ENCODE data around the gene GNGT1. TPM values are rescaled to one million over a fixed set of nuclear protein-coding genes. Genes with fewer than 3 reads are reported as not detected.

Gene GNGT1
- not detected for total RNA-seq

DNA sequence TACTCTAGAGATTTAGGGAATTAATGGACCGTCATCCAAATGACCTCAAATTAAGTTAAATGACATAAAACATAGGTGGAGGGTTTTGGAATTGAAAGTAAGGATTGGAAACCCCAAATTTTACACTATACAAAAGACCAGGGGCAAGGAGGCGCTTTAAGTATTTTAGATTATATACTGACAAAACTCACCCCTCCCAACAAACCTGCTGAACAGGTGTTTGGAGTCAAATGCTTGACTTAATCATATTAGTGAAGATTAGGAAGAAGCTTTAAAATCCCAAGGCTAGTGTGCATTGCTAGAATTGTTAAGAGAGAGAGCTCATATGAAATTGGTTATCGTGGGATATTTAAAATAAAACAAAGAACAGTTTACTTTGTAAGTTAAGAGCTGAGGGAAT lies at the start of gene GNGT1:
Gene GNGT1, plus strand, starts transcription at position 301 of the 400 bp plus-strand sequence. CDS start 180 bp downstream, outside the sequence.
- Mint-ChIP-seq H3K9me3 (no peaks in the 10 kb centered on the region), H3K27ac (no peak within 1 kb of the TSS), H3K27me3 (ENCODE audit: low read depth) (peaks cover 13% of the 10 kb centered on the region), H3K4me3 (no peak within 1 kb of the TSS), H3K4me1 (ENCODE audit: low read depth) (no peaks in the 10 kb centered on the region), H3K36me3 (ENCODE audit: low read depth) (no peaks in the 10 kb centered on the region)
- no peak for DNase-seq
- CTCF ChIA-PET: no interaction called here
- intact Hi-C loops (cut with micrococcal nuclease): loop anchor here (10.0 kb wide), 1 partner anchor 369 kb away; no protein-coding TSS in a partner anchor

DNA sequence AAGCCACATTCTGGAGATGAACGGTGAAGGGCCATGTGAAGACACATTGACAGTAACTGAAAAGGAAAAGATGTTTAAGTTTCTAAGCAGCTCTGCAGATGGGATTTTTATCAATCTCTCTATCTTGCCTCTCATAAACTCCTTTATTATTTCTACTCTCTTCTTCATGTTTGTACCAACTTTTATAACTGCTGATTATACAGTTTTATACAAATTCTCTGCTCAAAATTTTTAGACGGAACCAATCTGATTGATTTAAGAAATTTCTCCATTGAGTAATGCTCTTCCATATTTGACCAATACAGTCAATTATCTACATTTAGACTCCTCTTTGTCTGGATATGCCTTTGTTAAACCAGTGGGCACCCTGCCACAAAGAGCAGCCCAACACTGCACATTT lies 47.5 kb upstream of the GNGT1 start:
- CTCF ChIA-PET: no interaction called here
- Mint-ChIP-seq H3K27me3 (ENCODE audit: low read depth) (no peaks in the 10 kb centered on the region), H3K9me3 (no peaks in the 10 kb centered on the region), H3K4me3 (no peak overlapping the region), H3K4me1 (ENCODE audit: low read depth) (no peaks in the 10 kb centered on the region), H3K27ac (no peak overlapping the region), H3K36me3 (ENCODE audit: low read depth) (no peaks in the 10 kb centered on the region)
- no peak for DNase-seq
- intact Hi-C loops (cut with micrococcal nuclease): no loop called here

DNA sequence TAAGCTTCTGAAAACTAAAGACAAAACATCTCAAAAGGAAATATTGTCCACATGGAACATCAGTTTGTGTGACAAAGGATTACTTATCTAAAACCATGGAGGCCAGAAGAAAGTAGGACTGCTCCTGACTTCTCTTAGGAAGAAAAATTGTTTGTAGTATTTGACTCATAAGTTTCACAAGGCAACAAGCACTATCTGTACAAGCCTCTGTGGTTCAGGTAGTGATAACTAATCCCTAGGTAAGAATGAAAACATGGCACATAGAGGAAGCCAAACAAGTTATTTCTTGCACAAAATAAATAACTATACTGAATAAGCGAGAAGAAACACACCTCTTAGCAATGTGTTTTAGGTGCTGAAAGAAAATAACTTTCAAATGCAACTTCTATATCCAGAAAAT lies 46.1 kb upstream of the GNGT1 start:
- intact Hi-C loops (cut with micrococcal nuclease): no loop called here
- CTCF ChIA-PET: no interaction called here
- no peaks in the 10 kb centered on the region for H3K4me1 Mint-ChIP-seq (ENCODE audit: low read depth)
- no peaks in the 10 kb centered on the region for H3K36me3 Mint-ChIP-seq (ENCODE audit: low read depth)
- no peak overlapping the region for H3K4me3 Mint-ChIP-seq
- no peaks in the 10 kb centered on the region for H3K9me3 Mint-ChIP-seq
- no peak for DNase-seq
- no peak overlapping the region for H3K27ac Mint-ChIP-seq
- no peaks in the 10 kb centered on the region for H3K27me3 Mint-ChIP-seq (ENCODE audit: low read depth)

DNA sequence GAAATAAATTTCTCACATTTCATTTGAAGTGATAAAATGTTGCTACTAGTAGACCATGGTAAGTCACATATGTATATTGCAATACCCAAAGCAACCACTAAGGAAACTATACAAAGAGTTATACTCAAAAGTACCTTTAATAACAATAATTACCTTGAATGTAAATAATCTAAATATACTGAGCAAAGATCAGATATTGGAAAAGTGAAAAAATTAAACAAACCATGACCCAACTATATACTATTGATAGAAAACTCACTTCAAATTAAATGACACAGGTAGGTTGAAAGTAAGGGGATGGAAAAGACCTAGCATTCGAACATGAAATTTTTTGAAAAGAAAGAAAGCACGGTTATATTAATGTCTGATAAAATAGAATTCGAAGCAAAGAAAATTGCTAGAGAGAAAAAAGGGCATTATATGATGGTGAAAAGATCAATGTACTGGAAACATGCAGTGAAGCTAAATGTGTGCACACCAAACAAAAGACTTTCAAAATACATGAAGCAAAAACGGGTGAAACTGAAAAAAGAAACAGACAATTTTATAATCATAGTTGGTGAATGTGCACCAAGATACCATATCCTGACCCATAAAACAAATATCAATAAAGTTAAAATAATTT lies 44.9 kb upstream of the GNGT1 start:
- H3K36me3 Mint-ChIP-seq (ENCODE audit: low read depth): no peaks in the 10 kb centered on the region
- CTCF ChIA-PET: no interaction called here
- intact Hi-C loops (cut with micrococcal nuclease): no loop called here
- H3K9me3 Mint-ChIP-seq: no peaks in the 10 kb centered on the region
- H3K27me3 Mint-ChIP-seq (ENCODE audit: low read depth): no peaks in the 10 kb centered on the region
- no peak overlapping the region for H3K27ac Mint-ChIP-seq
- no peaks in the 10 kb centered on the region for H3K4me1 Mint-ChIP-seq (ENCODE audit: low read depth)
- H3K4me3 Mint-ChIP-seq: no peak overlapping the region
- no peak for DNase-seq

DNA sequence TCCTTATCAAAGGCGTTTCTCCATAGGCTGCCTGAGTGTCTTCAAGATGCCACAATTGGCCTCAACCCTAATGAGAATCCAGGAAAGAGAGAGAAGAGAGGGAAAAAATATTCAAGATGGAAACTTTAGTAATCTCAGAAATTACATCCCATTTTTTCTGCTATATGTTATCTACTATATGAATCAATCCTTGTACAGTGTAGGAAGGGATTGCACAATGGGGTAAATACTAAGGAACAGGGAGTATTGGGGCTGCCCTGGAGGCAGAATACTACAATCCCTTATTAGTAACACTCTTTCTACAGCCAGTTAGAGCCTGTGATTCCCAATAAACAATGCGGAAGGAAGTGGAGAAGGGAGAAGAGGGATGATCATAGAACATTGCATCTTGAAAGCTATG lies 43.7 kb upstream of the GNGT1 start:
- no peaks in the 10 kb centered on the region for H3K36me3 Mint-ChIP-seq (ENCODE audit: low read depth)
- CTCF ChIA-PET: no interaction called here
- no peaks in the 10 kb centered on the region for H3K4me1 Mint-ChIP-seq (ENCODE audit: low read depth)
- H3K9me3 Mint-ChIP-seq: no peaks in the 10 kb centered on the region
- H3K27ac Mint-ChIP-seq: no peak overlapping the region
- H3K4me3 Mint-ChIP-seq: no peak overlapping the region
- no peaks in the 10 kb centered on the region for H3K27me3 Mint-ChIP-seq (ENCODE audit: low read depth)
- no peak for DNase-seq
- intact Hi-C loops (cut with micrococcal nuclease): no loop called here

DNA sequence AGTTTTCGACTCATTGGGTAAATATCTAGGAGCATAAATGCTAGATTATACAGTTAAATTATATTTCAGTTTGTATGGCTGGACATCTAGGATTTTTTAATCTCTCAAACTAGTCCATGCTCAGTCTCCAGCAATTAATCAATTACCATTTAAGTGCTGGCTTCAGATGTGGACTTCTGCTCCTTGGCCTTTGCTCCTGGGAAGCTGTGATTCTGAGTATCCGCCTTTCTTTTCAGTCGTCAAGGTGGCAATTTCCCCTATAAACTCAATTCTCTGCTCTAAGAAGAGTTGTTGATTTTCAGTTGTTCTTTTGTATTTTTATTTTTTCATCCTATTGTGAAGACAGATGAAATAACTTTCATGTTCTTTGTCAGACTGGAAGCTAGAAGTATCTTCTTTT lies 39.5 kb upstream of the GNGT1 start:
- DNase-seq: no peak
- CTCF ChIA-PET: no interaction called here
- no peak overlapping the region for H3K27ac Mint-ChIP-seq
- no peaks in the 10 kb centered on the region for H3K27me3 Mint-ChIP-seq (ENCODE audit: low read depth)
- H3K36me3 Mint-ChIP-seq (ENCODE audit: low read depth): no peaks in the 10 kb centered on the region
- H3K9me3 Mint-ChIP-seq: no peaks in the 10 kb centered on the region
- intact Hi-C loops (cut with micrococcal nuclease): no loop called here
- no peak overlapping the region for H3K4me3 Mint-ChIP-seq
- H3K4me1 Mint-ChIP-seq (ENCODE audit: low read depth): no peaks in the 10 kb centered on the region

DNA sequence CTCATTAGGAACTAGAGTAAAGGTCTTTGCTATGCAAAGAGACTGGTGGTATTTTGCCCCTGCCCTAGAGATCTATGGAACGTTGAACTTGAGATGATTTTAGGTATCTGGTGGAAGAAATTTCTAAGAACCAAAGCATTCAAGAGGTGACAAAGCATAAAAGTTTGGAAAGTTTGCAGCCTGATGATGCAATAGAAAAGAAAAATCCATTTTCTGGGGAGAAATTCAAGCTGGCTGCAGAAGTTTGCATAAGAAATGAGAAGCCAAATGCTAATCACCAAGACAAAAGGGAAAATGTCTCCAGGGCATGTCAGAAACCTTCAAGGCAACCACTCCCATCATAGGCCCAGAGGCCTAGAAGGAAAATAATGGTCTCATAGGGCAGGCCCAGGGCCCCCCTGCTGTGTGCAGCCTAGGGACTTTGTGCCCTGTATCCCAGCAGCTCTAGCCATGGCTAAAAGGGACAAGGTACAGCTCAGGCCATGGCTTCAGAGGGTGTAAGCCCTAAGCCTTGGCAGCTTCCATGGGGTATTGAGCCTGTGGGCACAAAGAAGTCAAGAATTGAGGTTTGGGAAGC lies 32.3 kb upstream of the GNGT1 start:
- Mint-ChIP-seq H3K4me1 (ENCODE audit: low read depth) (no peaks in the 10 kb centered on the region), H3K9me3 (peaks cover 6% of the 10 kb centered on the region), H3K27ac (no peak overlapping the region), H3K4me3 (no peak overlapping the region), H3K27me3 (ENCODE audit: low read depth) (no peaks in the 10 kb centered on the region), H3K36me3 (ENCODE audit: low read depth) (no peaks in the 10 kb centered on the region)
- DNase-seq: no peak
- CTCF ChIA-PET: no interaction called here
- intact Hi-C loops (cut with micrococcal nuclease): no loop called here

DNA sequence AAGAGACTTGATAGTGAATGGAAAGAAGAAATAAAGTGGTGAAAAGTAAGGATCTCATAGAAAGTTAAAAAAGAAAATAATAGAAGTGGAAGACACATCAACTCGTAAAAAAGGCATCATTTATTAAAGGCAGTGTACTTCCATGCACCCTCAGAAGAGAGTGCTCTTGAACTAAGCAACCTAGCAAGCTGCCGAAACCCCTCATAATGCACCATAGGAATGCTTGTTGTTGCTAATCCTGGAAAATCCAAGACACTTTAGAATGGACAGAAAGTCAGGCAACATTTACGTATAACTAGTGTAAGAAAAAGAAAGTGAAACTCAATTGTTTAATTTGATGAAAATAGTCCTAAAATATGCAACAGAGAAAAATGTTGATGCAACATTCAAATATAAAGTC lies 28.6 kb upstream of the GNGT1 start:
- Mint-ChIP-seq H3K27ac (no peak overlapping the region), H3K4me3 (no peak overlapping the region), H3K36me3 (ENCODE audit: low read depth) (no peaks in the 10 kb centered on the region), H3K9me3 (peaks cover 10% of the 10 kb centered on the region), H3K4me1 (ENCODE audit: low read depth) (no peaks in the 10 kb centered on the region), H3K27me3 (ENCODE audit: low read depth) (no peaks in the 10 kb centered on the region)
- no peak for DNase-seq
- intact Hi-C loops (cut with micrococcal nuclease): no loop called here
- CTCF ChIA-PET: no interaction called here

DNA sequence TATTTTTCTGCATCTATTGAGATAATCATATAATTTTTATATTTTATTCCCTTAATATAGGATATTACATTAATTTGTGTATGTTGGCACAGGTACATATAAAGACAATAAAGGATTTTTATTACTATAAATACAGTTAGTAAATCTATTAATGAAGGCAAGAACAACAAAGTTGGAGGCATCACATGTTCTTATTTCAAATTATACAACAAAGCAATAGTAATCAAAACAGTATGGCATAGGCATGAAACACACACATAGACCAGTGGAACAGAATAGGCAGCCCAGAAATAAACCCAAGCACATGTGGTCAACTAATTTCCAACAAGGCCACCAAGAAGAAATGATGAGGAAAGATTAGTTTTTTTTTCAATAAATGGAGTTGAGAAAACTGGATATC lies 27.0 kb upstream of the GNGT1 start:
- no peaks in the 10 kb centered on the region for H3K4me1 Mint-ChIP-seq (ENCODE audit: low read depth)
- no peak overlapping the region for H3K27ac Mint-ChIP-seq
- H3K9me3 Mint-ChIP-seq: peaks cover 4% of the 10 kb centered on the region
- H3K4me3 Mint-ChIP-seq: no peak overlapping the region
- intact Hi-C loops (cut with micrococcal nuclease): no loop called here
- no peak for DNase-seq
- no peaks in the 10 kb centered on the region for H3K36me3 Mint-ChIP-seq (ENCODE audit: low read depth)
- no peaks in the 10 kb centered on the region for H3K27me3 Mint-ChIP-seq (ENCODE audit: low read depth)
- CTCF ChIA-PET: no interaction called here

DNA sequence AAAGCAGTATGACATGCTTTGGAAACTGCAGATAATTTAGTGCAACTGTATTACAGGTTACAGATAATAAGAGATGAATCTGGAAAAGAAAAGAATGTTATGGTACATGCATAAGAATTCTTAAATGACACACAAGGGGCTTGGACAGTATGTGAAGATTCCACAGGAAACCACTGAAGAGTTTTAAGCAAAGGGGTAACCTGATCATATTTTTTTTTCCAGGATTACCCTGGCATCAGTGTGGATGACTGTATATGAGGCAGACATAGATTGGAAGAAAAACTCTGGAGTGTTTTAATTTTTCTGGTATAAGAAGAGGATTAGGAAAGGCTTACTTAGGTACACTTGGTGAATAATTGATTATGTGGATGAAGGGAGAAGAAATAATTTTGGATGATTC lies 23.9 kb upstream of the GNGT1 start:
- Mint-ChIP-seq H3K27me3 (ENCODE audit: low read depth) (peaks cover 2% of the 10 kb centered on the region), H3K27ac (no peak overlapping the region), H3K4me3 (no peak overlapping the region), H3K36me3 (ENCODE audit: low read depth) (no peaks in the 10 kb centered on the region), H3K4me1 (ENCODE audit: low read depth) (no peaks in the 10 kb centered on the region), H3K9me3 (peaks cover 4% of the 10 kb centered on the region)
- DNase-seq: no peak
- CTCF ChIA-PET: no interaction called here
- intact Hi-C loops (cut with micrococcal nuclease): no loop called here

DNA sequence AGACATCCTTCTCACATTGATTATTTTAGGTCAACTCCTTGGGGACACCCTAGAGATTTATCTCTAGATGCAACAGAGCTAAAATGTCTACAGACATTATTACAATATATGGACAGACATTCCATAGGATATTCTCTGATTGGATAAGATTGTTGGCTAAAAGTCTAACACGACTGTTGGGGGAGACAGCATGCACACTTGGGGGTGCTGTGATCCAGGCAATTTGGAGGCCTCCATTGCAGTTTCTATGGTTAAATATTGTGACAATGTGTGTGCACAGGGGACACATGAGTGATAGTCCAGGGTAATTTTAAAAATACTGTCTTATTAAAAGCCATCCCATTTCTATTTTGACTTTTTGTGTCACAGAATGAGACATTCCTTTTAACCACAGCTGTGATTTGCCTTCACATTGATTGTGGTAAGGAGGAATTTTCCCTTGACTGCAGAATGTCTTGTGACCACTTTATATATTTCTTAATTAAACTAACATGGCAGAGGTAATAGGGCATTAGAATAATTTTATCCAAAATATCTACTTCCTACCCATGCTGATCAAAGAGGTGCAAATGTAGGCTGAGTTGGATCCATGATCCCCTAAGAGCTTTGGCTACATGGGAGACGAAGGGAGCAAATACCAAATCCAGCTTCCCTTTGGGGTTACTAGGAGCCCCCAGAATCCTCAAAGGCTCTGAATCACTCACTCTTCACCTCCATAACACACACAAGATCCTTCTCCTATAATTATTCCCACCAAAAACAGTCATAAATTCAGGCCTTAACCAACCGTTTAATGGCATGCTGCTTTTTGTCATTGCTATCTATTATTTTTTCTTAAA lies 23.1 kb upstream of the GNGT1 start:
- peaks cover 4% of the 10 kb centered on the region for H3K9me3 Mint-ChIP-seq
- DNase-seq: no peak
- no peak overlapping the region for H3K27ac Mint-ChIP-seq
- no peaks in the 10 kb centered on the region for H3K36me3 Mint-ChIP-seq (ENCODE audit: low read depth)
- intact Hi-C loops (cut with micrococcal nuclease): no loop called here
- H3K4me3 Mint-ChIP-seq: no peak overlapping the region
- H3K4me1 Mint-ChIP-seq (ENCODE audit: low read depth): no peaks in the 10 kb centered on the region
- H3K27me3 Mint-ChIP-seq (ENCODE audit: low read depth): peaks cover 9% of the 10 kb centered on the region
- CTCF ChIA-PET: no interaction called here

DNA sequence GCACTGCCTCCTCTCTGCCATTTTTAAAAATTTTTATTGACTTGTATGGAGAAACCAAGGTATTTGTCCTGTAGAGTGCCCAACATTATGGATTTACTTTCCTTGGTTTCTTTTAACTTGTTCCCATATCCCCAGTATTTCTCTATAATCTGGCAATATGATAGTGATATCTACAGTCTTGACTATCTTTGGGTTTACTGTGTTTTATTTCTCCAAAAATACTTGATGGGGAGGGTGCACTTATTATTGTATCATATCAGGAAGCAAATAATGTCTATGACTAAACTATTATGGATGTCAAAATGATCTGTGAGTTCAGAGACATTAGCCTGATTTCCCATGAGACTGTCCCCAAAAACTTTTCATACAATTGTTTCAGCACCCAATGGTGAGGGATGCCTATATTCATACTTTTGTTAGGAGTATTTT lies 22.4 kb upstream of the GNGT1 start:
- no peaks in the 10 kb centered on the region for H3K4me1 Mint-ChIP-seq (ENCODE audit: low read depth)
- H3K27ac Mint-ChIP-seq: no peak overlapping the region
- intact Hi-C loops (cut with micrococcal nuclease): no loop called here
- peaks cover 13% of the 10 kb centered on the region for H3K27me3 Mint-ChIP-seq (ENCODE audit: low read depth)
- H3K4me3 Mint-ChIP-seq: no peak overlapping the region
- H3K36me3 Mint-ChIP-seq (ENCODE audit: low read depth): no peaks in the 10 kb centered on the region
- H3K9me3 Mint-ChIP-seq: peaks cover 4% of the 10 kb centered on the region
- CTCF ChIA-PET: no interaction called here
- DNase-seq: no peak

DNA sequence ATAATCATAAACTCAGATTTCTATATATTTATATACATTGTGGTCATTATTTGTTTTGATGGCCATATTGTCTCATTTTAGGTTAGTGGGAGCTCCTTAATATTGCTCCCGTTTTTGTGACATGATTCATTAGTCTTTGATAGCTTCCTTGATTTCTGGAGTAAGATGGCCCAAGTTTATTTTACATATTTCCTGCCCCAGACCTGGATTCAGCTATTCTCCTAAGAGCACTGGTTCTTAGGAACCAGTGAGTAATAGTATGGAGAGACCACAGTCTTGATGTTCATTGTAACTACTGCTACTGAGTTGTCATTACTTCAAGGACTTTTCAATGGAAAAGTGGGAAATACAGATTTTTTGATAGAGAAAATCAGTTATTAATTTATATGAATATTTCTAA lies 21.8 kb upstream of the GNGT1 start:
- CTCF ChIA-PET: no interaction called here
- Mint-ChIP-seq H3K27ac (no peak overlapping the region), H3K4me3 (no peak overlapping the region), H3K27me3 (ENCODE audit: low read depth) (peaks cover 18% of the 10 kb centered on the region), H3K9me3 (peaks cover 2% of the 10 kb centered on the region), H3K36me3 (ENCODE audit: low read depth) (no peaks in the 10 kb centered on the region), H3K4me1 (ENCODE audit: low read depth) (peaks cover under 1% of the 10 kb centered on the region)
- no peak for DNase-seq
- intact Hi-C loops (cut with micrococcal nuclease): no loop called here
